Stimulated activated naive CD8-positive, alpha-beta T cell treated with anti-CD3 and anti-CD28 coated beads, Interleukin-15, Interleukin-2, amounts not matched to agents 100 U/mL and 50 U/mL, for 24 hours (primary cell): ENCODE results near the gene IKZF2.
"Not testable (repeated sequence)": the region's sequence is repeated elsewhere in the genome, so short reads cannot be mapped to it uniquely, and the experiment has no call there.

Experiments used
- ATAC-seq: fragments of 150-1000 bp; cut with Tn5 transposase; one replicate; pipeline ENCODE4 v1.10.0; 2021
- DNase-seq: peaks from one replicate; pipeline ENCODE4 v3.0.0; 2021

IKZF2 gene

GRCh38 chr2:213034585-213034984 is 116.8 kb downstream of the IKZF2 start:
- ATAC-seq (peak; percentile 65), DNase-seq (no peak)

GRCh38 chr2:213032607-213033006 is 118.8 kb downstream of the IKZF2 start:
- ATAC-seq (no peak), DNase-seq (no peak)

GRCh38 chr2:213022987-213023386 is 128.4 kb downstream of the IKZF2 start:
- no peak for DNase-seq
- ATAC-seq: no peak

GRCh38 chr2:213021971-213022899 is 129.2 kb downstream of the IKZF2 start:
- peak; percentile 91 for ATAC-seq
- no peak for DNase-seq

- not testable (repeated sequence) for ATAC-seq
Observed at GRCh38 chr2:213020913-213021312, 130.5 kb downstream of the IKZF2 start.

GRCh38 chr2:213020268-213020667 is 131.1 kb downstream of the IKZF2 start:
- ATAC-seq (no peak), DNase-seq (no peak)

More at GRCh38 chr2:213020913-213021312, 130.5 kb downstream of the IKZF2 start:
- DNase-seq: not testable (repeated sequence)

- ATAC-seq (no peak), DNase-seq (no peak)
Observed at GRCh38 chr2:213019368-213019767, 132.0 kb downstream of the IKZF2 start.

GRCh38 chr2:213018340-213018901 is 133.0 kb downstream of the IKZF2 start:
- ATAC-seq (no peak), DNase-seq (no peak)

- ATAC-seq (no peak), DNase-seq (no peak)
Observed at GRCh38 chr2:213017404-213017803, 134.0 kb downstream of the IKZF2 start.

GRCh38 chr2:213016984-213017351 is 134.4 kb downstream of the IKZF2 start:
- DNase-seq (no peak), ATAC-seq (peak; percentile 47)

GRCh38 chr2:213016166-213016983 is 135.0 kb downstream of the IKZF2 start:
- ATAC-seq (peak; percentile 11), DNase-seq (no peak)

GRCh38 chr2:213015387-213016165 is 135.8 kb downstream of the IKZF2 start:
- peak; percentile 41 for DNase-seq
- peak; percentile 67 for ATAC-seq

GRCh38 chr2:213013979-213014378 is 137.4 kb downstream of the IKZF2 start:
- ATAC-seq (no peak), DNase-seq (no peak)

- no peak for DNase-seq
Observed at GRCh38 chr2:213011505-213011904, 139.9 kb downstream of the IKZF2 start.

GRCh38 chr2:213010106-213010779 is 141.2 kb downstream of the IKZF2 start:
- ATAC-seq (peak; percentile 20), DNase-seq (no peak)

More at GRCh38 chr2:213011505-213011904, 139.9 kb downstream of the IKZF2 start:
- ATAC-seq: no peak

GRCh38 chr2:213007290-213007838 is 144.0 kb downstream of the IKZF2 start:
- no peak for ATAC-seq

GRCh38 chr2:213004197-213004821 is 147.1 kb downstream of the IKZF2 start:
- DNase-seq: no peak

More at GRCh38 chr2:213007290-213007838, 144.0 kb downstream of the IKZF2 start:
- no peak for DNase-seq

GRCh38 chr2:213002383-213002782 is 149.0 kb downstream of the IKZF2 start:
- ATAC-seq (no peak), DNase-seq (no peak)

More at GRCh38 chr2:213004197-213004821, 147.1 kb downstream of the IKZF2 start:
- no peak for ATAC-seq

- ATAC-seq (no peak), DNase-seq (no peak)
Observed at GRCh38 chr2:213001297-213001910, 150.0 kb downstream of the IKZF2 start.
